ENCODE measurements around the gene NUMB.
A peak's percentile ranks its signal among the peaks of the same experiment; 100 is the strongest.

NUMB gene

GRCh38 chr14:73285979-73286378 is 172.4 kb downstream of the NUMB start:
- Mint-ChIP-seq H3K36me3 (peaks cover 31% of the 10 kb centered on the region), H3K4me3 (no peak overlapping the region), H3K27me3 (no peaks in the 10 kb centered on the region), H3K4me1 (peaks cover 12% of the 10 kb centered on the region), H3K9me3 (no peaks in the 10 kb centered on the region), H3K27ac (no peak overlapping the region)
- no peak for ATAC-seq

- H3K27ac Mint-ChIP-seq: no peak overlapping the region
- no peak for ATAC-seq
These were observed 174.6 kb downstream of the NUMB start for GRCh38 chr14:73283608-73284379.

GRCh38 chr14:73280903-73281302 is 177.4 kb downstream of the NUMB start:
- no peak overlapping the region for H3K4me3 Mint-ChIP-seq
- H3K36me3 Mint-ChIP-seq: peaks cover 59% of the 10 kb centered on the region
- H3K27ac Mint-ChIP-seq: no peak overlapping the region
- no peaks in the 10 kb centered on the region for H3K9me3 Mint-ChIP-seq
- H3K27me3 Mint-ChIP-seq: no peaks in the 10 kb centered on the region
- ATAC-seq: no peak
- H3K4me1 Mint-ChIP-seq: no peaks in the 10 kb centered on the region

More at GRCh38 chr14:73283608-73284379, 174.6 kb downstream of the NUMB start:
- H3K4me1 Mint-ChIP-seq: no peaks in the 10 kb centered on the region
- H3K36me3 Mint-ChIP-seq: peaks cover 49% of the 10 kb centered on the region
- no peaks in the 10 kb centered on the region for H3K9me3 Mint-ChIP-seq
- H3K27me3 Mint-ChIP-seq: no peaks in the 10 kb centered on the region
- no peak overlapping the region for H3K4me3 Mint-ChIP-seq

- Mint-ChIP-seq H3K36me3 (peaks cover 48% of the 10 kb centered on the region), H3K4me1 (peaks cover 7% of the 10 kb centered on the region), H3K4me3 (no peak overlapping the region), H3K27me3 (no peaks in the 10 kb centered on the region), H3K27ac (no peak overlapping the region), H3K9me3 (no peaks in the 10 kb centered on the region)
- no peak for ATAC-seq
These were observed 181.0 kb downstream of the NUMB start for GRCh38 chr14:73277376-73277775.

GRCh38 chr14:73276836-73277235 is 181.5 kb downstream of the NUMB start:
- Mint-ChIP-seq H3K9me3 (no peaks in the 10 kb centered on the region), H3K27me3 (no peaks in the 10 kb centered on the region), H3K36me3 (peaks cover 42% of the 10 kb centered on the region), H3K4me1 (peaks cover 7% of the 10 kb centered on the region), H3K4me3 (no peak overlapping the region), H3K27ac (no peak overlapping the region)
- ATAC-seq: no peak

DNA sequence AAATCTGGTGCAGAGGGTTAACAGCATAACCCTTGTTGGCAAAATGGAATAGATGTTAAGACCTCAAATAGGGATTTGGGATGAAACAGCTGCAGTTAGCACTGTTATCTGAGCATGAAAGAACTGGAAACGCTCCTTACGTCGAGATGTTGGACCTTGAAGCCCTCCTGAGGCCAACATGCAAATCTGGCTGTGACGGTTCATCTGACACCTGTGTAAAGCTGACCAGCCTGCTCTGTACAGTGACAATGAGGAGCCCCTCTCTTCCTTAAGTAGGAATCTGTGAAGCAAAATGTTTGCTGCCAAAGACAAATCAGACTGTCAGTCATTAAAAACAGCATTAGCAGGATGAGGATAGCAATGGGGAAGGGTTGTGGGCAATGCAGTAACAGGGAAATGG is 184.5 kb downstream of the NUMB start:
- Mint-ChIP-seq H3K27me3 (no peaks in the 10 kb centered on the region), H3K36me3 (peaks cover 18% of the 10 kb centered on the region), H3K4me3 (no peak overlapping the region), H3K4me1 (peaks cover 27% of the 10 kb centered on the region), H3K27ac (no peak overlapping the region), H3K9me3 (no peaks in the 10 kb centered on the region)
- ATAC-seq: no peak

- Mint-ChIP-seq H3K27me3 (no peaks in the 10 kb centered on the region), H3K9me3 (no peaks in the 10 kb centered on the region), H3K4me3 (no peak overlapping the region), H3K4me1 (peaks cover 27% of the 10 kb centered on the region), H3K27ac (peak overlapping the region; percentile 72), H3K36me3 (peaks cover 17% of the 10 kb centered on the region)
- ATAC-seq: no peak
These were observed 186.0 kb downstream of the NUMB start for GRCh38 chr14:73272393-73272792.

DNA sequence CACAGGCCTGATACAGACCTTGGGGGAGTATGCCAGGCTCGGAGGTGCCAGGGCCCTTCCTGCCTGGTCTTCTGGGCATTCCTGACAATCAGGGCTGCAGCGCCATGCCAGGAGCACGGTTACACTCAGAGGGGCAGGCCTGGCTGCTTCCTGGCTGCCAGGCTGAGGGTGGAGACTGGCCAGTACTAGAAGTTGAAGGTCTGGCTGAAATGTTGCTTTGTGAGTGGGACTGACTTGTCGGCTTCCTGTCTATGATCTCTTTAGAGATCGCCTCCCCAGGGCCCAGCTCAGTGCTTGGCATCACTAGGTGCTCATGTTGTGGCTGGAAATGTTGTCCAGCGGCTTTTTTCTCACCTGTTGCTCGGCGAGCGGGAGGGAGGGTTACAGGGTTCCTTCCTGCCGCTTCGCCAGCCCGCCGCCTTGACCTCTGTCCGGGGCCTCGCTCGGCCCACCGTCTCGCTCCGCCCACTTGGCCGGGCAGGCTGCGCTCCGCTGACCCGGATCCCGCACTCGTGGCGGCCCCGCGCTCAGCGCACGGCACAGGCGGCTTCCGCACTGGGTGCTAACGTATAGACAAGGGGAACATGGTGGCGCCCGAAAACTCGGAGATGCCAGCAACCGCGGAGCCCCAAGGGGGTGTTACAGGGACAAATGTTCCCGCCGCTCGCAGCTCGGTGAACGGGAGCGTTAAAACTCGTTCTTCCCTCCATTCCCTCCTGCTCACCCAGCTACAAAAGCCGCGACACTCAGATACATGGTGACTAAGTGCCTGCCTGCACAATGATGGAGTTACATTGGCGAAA is 188.4 kb downstream of the NUMB start:
- Mint-ChIP-seq H3K4me3 (peak overlapping the region; percentile 74), H3K4me1 (peaks cover 27% of the 10 kb centered on the region), H3K27me3 (peaks cover 3% of the 10 kb centered on the region), H3K27ac (peak overlapping the region; percentile 72), H3K9me3 (no peaks in the 10 kb centered on the region), H3K36me3 (no peaks in the 10 kb centered on the region)
- ATAC-seq: peak; percentile 86

DNA sequence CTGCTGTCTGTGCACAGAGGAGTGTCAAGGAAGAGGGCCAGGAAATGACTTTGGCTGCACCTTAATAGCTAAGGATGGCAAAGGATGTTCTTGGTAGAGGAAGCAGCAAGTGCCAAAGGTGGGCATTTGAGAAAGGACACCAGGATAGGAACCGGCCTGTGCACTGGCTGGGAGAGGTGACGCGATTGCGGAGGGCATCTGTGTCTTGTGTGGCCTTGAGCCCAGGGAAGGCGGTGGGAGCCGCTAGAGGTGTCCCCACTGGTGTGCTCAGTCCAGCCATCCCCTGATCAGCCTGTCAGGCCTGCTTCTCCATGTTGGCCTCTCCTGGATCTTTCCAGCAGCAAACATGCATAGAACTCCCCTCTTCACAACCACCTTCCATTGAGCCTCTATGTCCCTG is 190.9 kb downstream of the NUMB start:
- no peak for ATAC-seq
- Mint-ChIP-seq H3K27ac (no peak overlapping the region), H3K36me3 (no peaks in the 10 kb centered on the region), H3K4me3 (no peak overlapping the region), H3K9me3 (no peaks in the 10 kb centered on the region), H3K27me3 (peaks cover 21% of the 10 kb centered on the region), H3K4me1 (peaks cover 21% of the 10 kb centered on the region)

GRCh38 chr14:73266317-73266716 is 192.0 kb downstream of the NUMB start:
- no peak for ATAC-seq
- Mint-ChIP-seq H3K4me1 (peaks cover 21% of the 10 kb centered on the region), H3K9me3 (no peaks in the 10 kb centered on the region), H3K27me3 (peaks cover 31% of the 10 kb centered on the region), H3K4me3 (no peak overlapping the region), H3K27ac (no peak overlapping the region), H3K36me3 (no peaks in the 10 kb centered on the region)

GRCh38 chr14:73265721-73266046 is 192.7 kb downstream of the NUMB start:
- Mint-ChIP-seq H3K9me3 (no peaks in the 10 kb centered on the region), H3K27me3 (peaks cover 37% of the 10 kb centered on the region), H3K4me1 (peaks cover 17% of the 10 kb centered on the region), H3K27ac (no peak overlapping the region), H3K4me3 (no peak overlapping the region), H3K36me3 (no peaks in the 10 kb centered on the region)
- no peak for ATAC-seq

DNA sequence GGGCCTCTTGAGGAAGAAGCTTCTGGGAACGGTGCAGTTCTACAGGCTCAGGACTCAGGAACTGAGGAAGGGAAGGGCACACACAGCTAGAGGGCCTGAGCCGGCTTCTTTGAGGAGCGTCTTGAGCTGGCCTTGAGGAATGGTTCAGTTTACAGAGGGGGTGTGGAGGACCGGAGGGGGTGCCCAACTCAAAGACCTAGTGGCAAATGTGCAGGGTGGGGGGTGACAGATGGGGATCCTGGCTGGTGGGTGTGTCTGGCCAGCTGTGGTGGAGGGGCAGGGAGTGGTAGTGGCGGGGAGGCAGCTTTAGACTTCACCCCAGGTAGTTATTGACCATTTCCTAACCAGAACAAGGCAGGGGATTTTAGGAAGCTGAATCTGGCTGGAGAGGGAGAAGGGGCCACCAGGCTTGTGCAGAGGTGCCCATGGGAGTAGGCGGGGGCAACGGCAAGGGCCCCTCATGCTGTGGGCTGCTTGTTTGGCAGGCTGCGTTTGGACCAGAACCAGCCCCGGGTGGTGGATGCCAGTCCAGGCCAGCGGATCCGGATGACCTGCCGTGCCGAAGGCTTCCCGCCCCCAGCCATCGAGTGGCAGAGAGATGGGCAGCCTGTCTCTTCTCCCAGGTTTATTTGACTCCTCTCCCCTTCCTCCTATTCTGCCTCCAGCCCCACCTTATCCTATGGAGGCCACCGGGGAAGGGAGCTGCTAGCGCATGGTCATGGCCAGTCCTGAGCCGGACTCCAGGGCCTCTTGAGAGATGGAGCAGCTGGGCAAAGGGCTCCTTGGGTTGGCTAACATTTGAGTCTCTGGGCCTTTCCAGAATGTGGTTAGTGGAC is 193.2 kb downstream of the NUMB start:
- H3K27ac Mint-ChIP-seq: no peak overlapping the region
- no peaks in the 10 kb centered on the region for H3K9me3 Mint-ChIP-seq
- no peak for ATAC-seq
- no peak overlapping the region for H3K4me3 Mint-ChIP-seq
- H3K4me1 Mint-ChIP-seq: peaks cover 12% of the 10 kb centered on the region
- peaks cover 37% of the 10 kb centered on the region for H3K27me3 Mint-ChIP-seq
- H3K36me3 Mint-ChIP-seq: no peaks in the 10 kb centered on the region

DNA sequence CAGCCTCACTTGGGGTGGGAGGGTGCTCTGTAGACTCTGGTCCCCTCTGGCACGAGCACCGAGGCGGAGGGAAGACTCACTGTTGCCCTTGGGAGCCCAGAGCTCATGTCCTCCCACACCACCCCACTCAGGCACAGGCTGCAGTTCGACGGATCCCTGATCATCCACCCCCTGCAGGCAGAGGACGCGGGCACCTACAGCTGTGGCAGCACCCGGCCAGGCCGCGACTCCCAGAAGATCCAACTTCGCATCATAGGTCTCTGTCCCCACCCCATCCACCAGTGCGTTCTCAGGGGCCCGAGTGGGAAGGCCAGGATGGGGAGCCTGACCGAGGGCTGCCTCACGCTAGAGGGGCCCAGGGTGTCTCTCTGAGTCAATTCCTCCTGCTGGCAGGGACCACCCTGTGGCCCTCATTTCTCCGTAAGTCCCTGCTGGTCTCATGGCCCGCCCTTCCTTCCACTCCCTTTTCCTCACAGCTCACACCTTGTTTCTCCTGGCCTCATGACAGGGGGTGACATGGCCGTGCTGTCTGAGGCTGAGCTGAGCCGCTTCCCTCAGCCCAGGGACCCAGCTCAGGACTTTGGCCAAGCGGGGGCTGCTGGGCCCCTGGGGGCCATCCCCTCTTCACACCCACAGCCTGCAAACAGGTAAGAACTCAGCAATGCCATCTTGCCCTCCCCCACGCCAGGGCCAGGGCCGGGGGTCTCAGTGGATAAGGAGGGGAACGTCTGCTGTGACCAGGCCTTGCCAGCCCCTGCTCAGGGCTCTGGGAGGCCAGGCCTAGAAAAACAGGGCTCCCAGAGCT is 194.1 kb downstream of the NUMB start:
- Mint-ChIP-seq H3K27ac (no peak overlapping the region), H3K27me3 (peaks cover 37% of the 10 kb centered on the region), H3K36me3 (no peaks in the 10 kb centered on the region), H3K4me3 (no peak overlapping the region), H3K9me3 (no peaks in the 10 kb centered on the region), H3K4me1 (peaks cover 3% of the 10 kb centered on the region)
- peak; percentile 1 for ATAC-seq

DNA sequence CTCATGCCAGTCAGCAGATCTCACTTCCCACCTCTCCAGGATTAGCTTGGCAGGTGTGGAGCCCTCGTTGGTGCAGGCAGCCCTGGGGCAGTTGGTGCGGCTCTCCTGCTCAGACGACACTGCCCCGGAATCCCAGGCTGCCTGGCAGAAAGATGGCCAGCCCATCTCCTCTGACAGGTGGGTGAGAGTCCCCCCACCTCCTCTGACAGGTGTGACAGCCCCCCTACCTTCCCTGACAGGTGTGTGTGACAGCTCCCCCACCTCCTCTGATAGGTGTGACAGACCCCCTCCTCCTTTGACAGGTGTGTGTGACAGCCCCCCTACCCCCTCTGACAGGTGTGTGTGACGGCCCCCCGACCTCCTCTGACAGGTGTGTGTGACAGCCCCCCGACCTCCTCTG is 194.7 kb downstream of the NUMB start:
- H3K27me3 Mint-ChIP-seq: peaks cover 37% of the 10 kb centered on the region
- H3K4me1 Mint-ChIP-seq: no peaks in the 10 kb centered on the region
- H3K9me3 Mint-ChIP-seq: no peaks in the 10 kb centered on the region
- H3K27ac Mint-ChIP-seq: no peak overlapping the region
- no peak overlapping the region for H3K4me3 Mint-ChIP-seq
- ATAC-seq: no peak
- H3K36me3 Mint-ChIP-seq: no peaks in the 10 kb centered on the region

Measured in stimulated activated memory B cell treated with anti-CD40 and anti-IgM and Interleukin-4, amounts not matched to agents 10 μg/mL and 1 μg/mL and 100 μg/mL, for 72 hours (primary cell).